Activated T-cell treated with anti-CD3 and anti-CD28 coated beads, Interleukin-2, amount 50 U/mL, for 1 hour (primary cell): ENCODE measurements around the gene OR2A14.
"Not testable (repeated sequence)": the region's sequence is repeated elsewhere in the genome, so short reads cannot be mapped to it uniquely, and the experiment has no call there.

Source experiments
- DNase-seq: peaks from one replicate; pipeline ENCODE4 v3.0.0-alpha.2; 2020

OR2A14 gene

GRCh38 chr7:144158861-144159260, 35.9 kb downstream of the OR2A14 start:
- DNase-seq, result no peak

DNA sequence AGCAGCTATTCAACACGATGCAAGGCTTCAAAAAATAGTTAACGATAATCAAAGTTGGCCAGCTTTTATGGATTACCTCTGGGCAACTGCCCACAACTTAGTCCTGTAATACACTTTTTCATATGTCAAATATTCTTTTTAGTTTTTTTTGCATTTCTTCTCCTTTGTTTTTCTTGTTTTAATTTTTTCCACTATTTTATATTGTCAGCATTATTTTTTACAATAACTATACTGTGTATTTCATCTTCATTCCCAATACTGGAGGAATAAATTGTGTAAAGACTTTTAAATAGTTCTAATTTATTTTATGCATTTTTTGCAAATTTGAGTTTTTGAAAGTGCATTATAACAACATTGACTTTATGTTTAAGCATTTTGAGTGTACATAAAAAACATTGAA, 41.8 kb downstream of the OR2A14 start:
- no peak for DNase-seq

- not testable (repeated sequence) for DNase-seq
Measured at GRCh38 chr7:144171594-144172350, 48.8 kb downstream of the OR2A14 start.

DNA sequence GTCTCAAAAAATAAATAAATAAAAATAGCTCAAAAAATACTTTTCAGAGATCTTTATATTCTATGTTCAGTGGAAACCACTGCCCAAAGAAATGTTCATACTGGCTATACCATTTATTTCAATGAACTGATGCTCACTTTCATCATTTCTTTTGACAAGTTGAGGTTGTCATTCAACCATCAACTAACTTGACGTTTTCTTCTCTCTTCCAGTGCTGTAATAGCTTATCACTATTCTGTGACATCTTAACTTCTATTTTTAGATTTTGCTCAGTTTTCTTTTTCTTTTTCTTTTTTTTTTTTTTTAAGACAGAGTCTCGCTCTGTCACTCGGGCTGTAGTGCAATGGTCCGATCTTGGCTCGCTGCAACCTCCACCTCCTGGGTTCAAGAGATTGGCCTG, 51.6 kb downstream of the OR2A14 start:
- DNase-seq, result no peak

DNA sequence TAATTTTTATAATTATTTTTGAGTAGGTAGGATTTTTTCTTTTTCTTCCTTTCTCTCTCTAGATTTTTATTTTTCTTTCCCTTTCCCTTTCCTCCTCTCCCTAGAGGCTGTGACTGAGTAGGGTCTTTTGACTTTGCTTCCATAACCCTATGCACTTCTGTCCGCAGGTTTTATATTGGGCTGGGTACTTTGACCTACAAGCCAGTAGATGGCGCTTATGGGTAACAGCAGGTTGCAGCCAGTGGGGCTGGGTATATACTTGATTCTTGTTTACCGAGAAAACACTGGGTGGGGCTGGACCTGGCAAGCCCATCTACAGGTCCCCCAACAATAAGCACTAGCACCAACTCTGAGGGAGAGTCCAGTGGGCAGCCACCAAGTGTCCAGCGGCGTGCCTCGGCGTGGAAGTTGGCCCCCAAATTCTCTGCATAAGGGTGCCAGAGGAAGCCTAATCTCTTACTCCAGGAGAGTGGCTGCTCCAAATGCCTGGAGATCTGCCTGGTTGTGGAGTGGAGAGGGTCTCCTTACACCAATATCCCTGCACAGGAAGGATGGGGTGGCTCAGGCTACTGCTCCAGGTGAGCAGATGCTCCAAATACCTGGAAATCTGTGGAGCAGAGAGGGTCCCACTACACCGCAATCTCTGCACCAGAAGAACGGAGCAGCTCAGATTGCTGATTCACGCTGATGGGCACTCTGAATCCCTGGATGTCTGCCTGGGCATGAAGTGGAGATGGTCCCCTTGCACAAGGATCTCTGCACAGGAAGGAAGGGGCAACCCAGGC, 55.6 kb downstream of the OR2A14 start:
- not testable (repeated sequence) for DNase-seq

DNA sequence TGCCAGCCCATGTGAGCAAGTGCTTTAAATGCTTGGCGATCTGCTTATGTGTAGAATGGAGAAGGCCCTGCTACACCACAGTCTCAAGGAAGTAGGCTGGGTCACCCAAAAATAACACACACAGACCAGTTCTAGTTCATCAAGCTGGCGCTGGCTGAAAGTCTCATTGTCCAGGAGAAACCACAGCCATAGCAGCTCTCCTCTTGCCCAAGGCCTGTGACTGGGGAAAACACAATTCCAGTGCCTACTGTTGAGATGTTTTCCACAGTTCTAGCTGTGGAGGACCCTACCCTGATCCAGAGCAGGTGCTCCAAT, 56.1 kb downstream of the OR2A14 start:
- DNase-seq, result not testable (repeated sequence)
